Type B pancreatic cell (in vitro differentiated cells): Measurements from ENCODE around the gene MYG1. TPM values are rescaled to one million over a fixed set of nuclear protein-coding genes. Genes with fewer than 3 reads are reported as not detected.

Experiments used
- DNase-seq: peaks from one replicate; pipeline ENCODE4 v3.0.0; 2021; ENCODE audit warnings: mixed read lengths; ENCODE audit not compliant: unreplicated experiment; ENCODE audit errors: extremely low spot score
- H3K27ac Mint-ChIP-seq: 2 replicates; pipeline ENCODE4 v1.8.0; 2021; ENCODE audit warnings: mild to moderate bottlenecking, mixed read lengths
- H3K27me3 Mint-ChIP-seq: 2 replicates; pipeline ENCODE4 v1.8.0; 2021; ENCODE audit warnings: mixed read lengths
- H3K36me3 Mint-ChIP-seq: 2 replicates; pipeline ENCODE4 v1.8.0; 2021; ENCODE audit warnings: mixed read lengths
- H3K4me1 Mint-ChIP-seq: one replicate; pipeline ENCODE4 v1.8.0; 2021; ENCODE audit warnings: mixed read lengths; ENCODE audit not compliant: unreplicated experiment
- H3K4me3 Mint-ChIP-seq: 2 replicates; pipeline ENCODE4 v1.8.0; 2021; ENCODE audit warnings: mild to moderate bottlenecking, mixed read lengths
- H3K9me3 Mint-ChIP-seq: 2 replicates; pipeline ENCODE4 v1.8.0; 2021; ENCODE audit warnings: mixed read lengths
- total RNA-seq: library from RNA; stranded (reverse); gene quantifications from 2 replicates; pipeline ENCODE4 v1.2.1, GENCODE V29; 2021; ENCODE audit warnings: low replicate concordance
- TF ChIP-seq, protein P1 (sequence below): fragments of 200-600 bp; sonication (generic); conservative IDR thresholded peaks from 2 replicates; pipeline ENCODE4 v1.5.0; 2021; ENCODE audit warnings: antibody characterized with exemption, mild to moderate bottlenecking

Gene MYG1
- total RNA-seq, 1 donor from 2014 or later = 58.6 TPM

DNA sequence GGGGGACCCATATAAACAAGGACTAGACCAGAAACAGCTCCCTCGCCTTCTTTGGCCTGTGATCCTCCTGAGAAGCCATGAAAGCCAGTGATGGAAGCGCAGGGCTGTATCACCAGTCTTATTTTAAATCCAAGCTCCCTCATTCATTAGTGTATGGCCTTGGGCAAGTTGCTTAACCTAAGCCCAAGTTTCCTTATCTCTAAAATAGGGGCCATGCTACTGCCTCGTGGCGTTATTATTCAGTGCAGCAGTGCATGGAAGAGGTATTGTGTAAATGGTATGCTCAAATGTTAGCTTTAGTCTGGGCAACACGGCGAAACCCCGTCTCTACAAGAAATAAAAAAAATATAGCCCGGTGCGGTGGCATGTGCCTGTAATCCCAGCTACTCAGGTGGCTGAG lies 21.5 kb upstream of the MYG1 start:
- TF ChIP-seq, protein P1, sequence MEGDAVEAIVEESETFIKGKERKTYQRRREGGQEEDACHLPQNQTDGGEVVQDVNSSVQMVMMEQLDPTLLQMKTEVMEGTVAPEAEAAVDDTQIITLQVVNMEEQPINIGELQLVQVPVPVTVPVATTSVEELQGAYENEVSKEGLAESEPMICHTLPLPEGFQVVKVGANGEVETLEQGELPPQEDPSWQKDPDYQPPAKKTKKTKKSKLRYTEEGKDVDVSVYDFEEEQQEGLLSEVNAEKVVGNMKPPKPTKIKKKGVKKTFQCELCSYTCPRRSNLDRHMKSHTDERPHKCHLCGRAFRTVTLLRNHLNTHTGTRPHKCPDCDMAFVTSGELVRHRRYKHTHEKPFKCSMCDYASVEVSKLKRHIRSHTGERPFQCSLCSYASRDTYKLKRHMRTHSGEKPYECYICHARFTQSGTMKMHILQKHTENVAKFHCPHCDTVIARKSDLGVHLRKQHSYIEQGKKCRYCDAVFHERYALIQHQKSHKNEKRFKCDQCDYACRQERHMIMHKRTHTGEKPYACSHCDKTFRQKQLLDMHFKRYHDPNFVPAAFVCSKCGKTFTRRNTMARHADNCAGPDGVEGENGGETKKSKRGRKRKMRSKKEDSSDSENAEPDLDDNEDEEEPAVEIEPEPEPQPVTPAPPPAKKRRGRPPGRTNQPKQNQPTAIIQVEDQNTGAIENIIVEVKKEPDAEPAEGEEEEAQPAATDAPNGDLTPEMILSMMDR = no peak
- DNase-seq = no peak
- Mint-ChIP-seq H3K9me3 (no peaks in the 10 kb centered on the region), H3K36me3 (peaks cover 16% of the 10 kb centered on the region), H3K4me3 (no peak overlapping the region), H3K27me3 (no peaks in the 10 kb centered on the region), H3K4me1 (no peaks in the 10 kb centered on the region), H3K27ac (no peak overlapping the region)

DNA sequence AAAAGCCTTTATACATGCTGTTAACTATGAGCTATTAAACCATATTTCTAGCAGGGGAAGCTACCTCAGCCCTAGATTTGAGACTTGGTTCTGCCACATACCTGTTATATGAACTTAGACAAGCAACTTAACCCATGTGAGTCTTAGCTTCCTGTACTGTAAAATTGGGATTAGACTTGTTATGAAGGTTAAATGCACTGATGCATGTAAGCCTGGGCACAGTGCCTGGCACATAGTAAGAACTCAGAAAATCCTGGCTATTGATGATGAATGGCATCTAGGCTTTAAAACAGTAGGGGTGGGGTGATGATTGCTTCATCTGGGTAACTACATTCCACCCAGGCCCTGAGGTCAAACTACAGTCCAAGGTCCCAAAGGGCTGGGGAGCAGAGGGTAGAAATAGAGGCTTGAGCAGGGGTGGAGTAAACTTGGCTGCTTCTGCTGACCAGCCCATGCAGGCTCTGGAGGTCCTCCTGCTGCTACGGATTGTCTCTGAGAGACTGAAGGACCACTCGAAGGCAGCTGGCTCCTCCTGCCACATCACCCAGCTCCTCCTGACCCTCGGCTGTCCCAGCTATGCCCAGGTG lies 20.1 kb upstream of the MYG1 start:
- TF ChIP-seq, protein P1 = no peak
- Mint-ChIP-seq H3K4me3 (no peak overlapping the region), H3K9me3 (no peaks in the 10 kb centered on the region), H3K4me1 (no peaks in the 10 kb centered on the region), H3K27me3 (no peaks in the 10 kb centered on the region), H3K27ac (no peak overlapping the region), H3K36me3 (peaks cover 17% of the 10 kb centered on the region)
- no peak for DNase-seq

DNA sequence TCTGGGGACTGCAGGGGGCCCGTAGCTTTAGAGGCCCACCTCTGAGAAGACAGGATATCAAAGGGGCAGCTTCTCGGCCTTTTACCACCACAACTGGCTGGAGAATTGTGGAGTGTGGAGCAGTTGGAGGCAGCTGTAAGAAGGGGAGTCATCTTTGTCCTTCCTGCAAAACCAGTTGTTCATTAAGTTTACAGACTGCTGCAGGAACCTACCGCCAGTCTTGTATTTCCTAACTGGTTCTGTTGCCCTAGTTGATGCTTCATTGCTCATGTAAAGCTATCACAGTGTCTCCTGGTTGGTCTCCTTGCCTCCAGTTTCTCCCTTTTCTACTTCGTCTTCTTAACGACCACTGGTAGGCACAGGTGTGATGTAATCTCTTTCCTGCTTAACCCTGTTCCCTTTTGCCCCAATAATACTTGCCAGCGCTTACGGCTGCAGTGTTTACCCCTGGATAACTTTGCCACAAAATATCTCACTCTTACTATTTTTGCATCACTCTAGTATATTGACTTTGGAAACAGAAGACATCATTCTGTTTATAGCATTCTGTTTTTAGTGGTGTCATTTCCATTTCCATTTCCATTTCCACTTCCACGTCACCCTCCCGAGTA lies 19.5 kb upstream of the MYG1 start:
- Mint-ChIP-seq H3K27ac (peak overlapping the region; percentile 5), H3K9me3 (no peaks in the 10 kb centered on the region), H3K4me1 (no peaks in the 10 kb centered on the region), H3K27me3 (no peaks in the 10 kb centered on the region), H3K4me3 (no peak overlapping the region), H3K36me3 (peaks cover 13% of the 10 kb centered on the region)
- TF ChIP-seq, protein P1 = no peak
- no peak for DNase-seq

DNA sequence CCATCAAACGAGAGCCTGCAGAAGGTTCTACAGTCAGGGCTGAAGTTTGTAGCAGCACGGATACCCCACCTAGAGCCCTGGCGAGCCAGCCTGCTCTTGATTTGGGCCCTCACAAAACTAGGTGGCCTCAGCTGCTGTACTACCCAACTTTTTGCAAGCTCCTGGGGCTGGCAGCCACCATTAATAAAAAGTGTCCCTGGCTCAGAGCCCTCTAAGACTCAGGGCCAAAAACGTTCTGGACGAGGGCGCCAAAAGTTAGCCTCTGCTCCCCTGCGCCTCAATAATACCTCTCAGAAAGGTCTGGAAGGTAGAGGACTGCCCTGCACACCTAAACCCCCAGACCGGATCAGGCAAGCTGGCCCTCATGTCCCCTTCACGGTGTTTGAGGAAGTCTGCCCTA lies 13.0 kb upstream of the MYG1 start:
- Mint-ChIP-seq H3K27ac (no peak overlapping the region), H3K27me3 (no peaks in the 10 kb centered on the region), H3K36me3 (peaks cover 9% of the 10 kb centered on the region), H3K4me3 (no peak overlapping the region), H3K9me3 (no peaks in the 10 kb centered on the region), H3K4me1 (no peaks in the 10 kb centered on the region)
- TF ChIP-seq, protein P1 = no peak
- DNase-seq = no peak

DNA sequence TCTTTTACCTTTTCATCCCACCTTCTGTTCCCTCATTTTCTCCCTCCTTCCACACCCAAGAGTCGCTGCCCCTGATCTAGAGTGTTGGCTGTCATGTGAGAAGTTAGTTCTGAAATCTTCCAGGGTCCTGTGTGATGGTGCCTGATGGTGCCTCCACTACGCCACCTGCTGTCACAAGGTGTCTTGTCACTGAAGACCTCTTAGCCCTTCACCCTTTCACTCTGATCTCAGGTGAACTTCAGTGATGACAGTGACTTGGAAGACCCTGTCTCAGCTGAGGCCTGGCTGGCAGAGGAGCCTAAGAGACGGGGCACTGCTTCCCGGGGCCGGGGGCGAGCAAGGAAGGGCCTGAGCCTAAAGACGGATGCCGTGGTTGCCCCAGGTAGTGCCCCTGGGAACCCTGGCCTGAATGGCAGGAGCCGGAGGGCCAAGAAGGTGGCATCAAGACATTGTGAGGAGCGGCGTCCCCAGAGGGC lies 11.7 kb upstream of the MYG1 start:
- Mint-ChIP-seq H3K27ac (peak overlapping the region; percentile 3), H3K9me3 (no peaks in the 10 kb centered on the region), H3K4me1 (no peaks in the 10 kb centered on the region), H3K4me3 (no peak overlapping the region), H3K27me3 (no peaks in the 10 kb centered on the region), H3K36me3 (peaks cover 9% of the 10 kb centered on the region)
- DNase-seq = no peak
- TF ChIP-seq, protein P1 = peak; percentile 75
